ENCODE data around the gene SPAG4. TPM values are rescaled to one million over a fixed set of nuclear protein-coding genes. Genes with fewer than 3 reads are reported as not detected.

SPAG4 gene
- total and polyA plus RNA-seq, 2 experiments from 2014 or later, result 27.9 to 44.6 TPM

GRCh38 chr20:35636095-35636494, 20.5 kb downstream of the SPAG4 start:
- no peak for DNase-seq (ENCODE audit: low read depth in 1 of 2, low spot score in 1 of 2)

GRCh38 chr20:35637276-35637675, 21.6 kb downstream of the SPAG4 start:
- DNase-seq (ENCODE audit: low read depth in 1 of 2, low spot score in 1 of 2), result no peak
- Histone ChIP-seq H3K27ac (peak overlapping the region; percentile 41), H3K4me3 (no peak overlapping the region), H3K9me3 (ENCODE audit: low read depth) (no peaks in the 10 kb centered on the region), H3K27me3 (no peaks in the 10 kb centered on the region), H3K36me3 (no peaks in the 10 kb centered on the region), H3K4me1 (ENCODE audit: low read depth) (peaks cover 14% of the 10 kb centered on the region)
- TF ChIP-seq CTCF (IDR thresholded peaks at IDR 0.05; ENCODE audit: low read depth, low read length), result no peak

More at GRCh38 chr20:35636095-35636494, 20.5 kb downstream of the SPAG4 start:
- peak overlapping the region; percentile 87 for H3K27ac ChIP-seq
- no peak for TF ChIP-seq CTCF (IDR thresholded peaks at IDR 0.05; ENCODE audit: low read depth, low read length)
- H3K36me3 ChIP-seq, result peaks cover 3% of the 10 kb centered on the region
- H3K27me3 ChIP-seq, result no peaks in the 10 kb centered on the region
- H3K4me1 ChIP-seq (ENCODE audit: low read depth), result peaks cover 14% of the 10 kb centered on the region
- no peak overlapping the region for H3K4me3 ChIP-seq
- no peaks in the 10 kb centered on the region for H3K9me3 ChIP-seq (ENCODE audit: low read depth)

- peaks cover 14% of the 10 kb centered on the region for H3K4me1 ChIP-seq (ENCODE audit: low read depth)
- H3K9me3 ChIP-seq (ENCODE audit: low read depth), result no peaks in the 10 kb centered on the region
- no peaks in the 10 kb centered on the region for H3K36me3 ChIP-seq
- no peak for TF ChIP-seq CTCF (IDR thresholded peaks at IDR 0.05; ENCODE audit: low read depth, low read length)
- H3K27ac ChIP-seq, result no peak overlapping the region
- DNase-seq (ENCODE audit: low read depth in 1 of 2, low spot score in 1 of 2), result no peak
- no peak overlapping the region for H3K4me3 ChIP-seq
- H3K27me3 ChIP-seq, result no peaks in the 10 kb centered on the region
Measured at GRCh38 chr20:35638751-35639150, 23.1 kb downstream of the SPAG4 start.

GRCh38 chr20:35640724-35641123, 25.1 kb downstream of the SPAG4 start:
- no peaks in the 10 kb centered on the region for H3K36me3 ChIP-seq
- no peak for TF ChIP-seq CTCF (IDR thresholded peaks at IDR 0.05; ENCODE audit: low read depth, low read length)

GRCh38 chr20:35641743-35642142, 26.1 kb downstream of the SPAG4 start:
- DNase-seq (ENCODE audit: low read depth in 1 of 2, low spot score in 1 of 2), result no peak
- Histone ChIP-seq H3K27me3 (no peaks in the 10 kb centered on the region), H3K9me3 (ENCODE audit: low read depth) (no peaks in the 10 kb centered on the region), H3K27ac (no peak overlapping the region), H3K4me1 (ENCODE audit: low read depth) (peaks cover 5% of the 10 kb centered on the region), H3K4me3 (no peak overlapping the region), H3K36me3 (no peaks in the 10 kb centered on the region)
- TF ChIP-seq CTCF (IDR thresholded peaks at IDR 0.05; ENCODE audit: low read depth, low read length), result no peak

More at GRCh38 chr20:35640724-35641123, 25.1 kb downstream of the SPAG4 start:
- no peak overlapping the region for H3K4me3 ChIP-seq
- peaks cover 14% of the 10 kb centered on the region for H3K4me1 ChIP-seq (ENCODE audit: low read depth)
- H3K27ac ChIP-seq, result peak overlapping the region; percentile 46
- DNase-seq (ENCODE audit: low read depth in 1 of 2, low spot score in 1 of 2), result no peak
- no peaks in the 10 kb centered on the region for H3K9me3 ChIP-seq (ENCODE audit: low read depth)
- H3K27me3 ChIP-seq, result no peaks in the 10 kb centered on the region

GRCh38 chr20:35643045-35643444, 27.4 kb downstream of the SPAG4 start:
- no peaks in the 10 kb centered on the region for H3K36me3 ChIP-seq
- DNase-seq (ENCODE audit: low read depth in 1 of 2, low spot score in 1 of 2), result no peak
- no peak overlapping the region for H3K27ac ChIP-seq
- peaks cover under 1% of the 10 kb centered on the region for H3K4me1 ChIP-seq (ENCODE audit: low read depth)
- H3K4me3 ChIP-seq, result no peak overlapping the region
- no peaks in the 10 kb centered on the region for H3K9me3 ChIP-seq (ENCODE audit: low read depth)
- TF ChIP-seq CTCF (IDR thresholded peaks at IDR 0.05; ENCODE audit: low read depth, low read length), result no peak
- H3K27me3 ChIP-seq, result no peaks in the 10 kb centered on the region

Data from cardiac muscle cell (in vitro differentiated cells and primary cell).